Measurements from ENCODE around the gene LAMA5.

LAMA5 gene

GRCh38 chr20:62282877-62283503 lies 84.1 kb downstream of the LAMA5 start:
- DNase-seq (ENCODE audit: low read depth), result no peak
- no peak for TF ChIP-seq CTCF (conservative IDR thresholded peaks at IDR 0.05; ENCODE audit: low read length)
- H3K4me3 ChIP-seq (ENCODE audit: low read length), result no peak overlapping the region

DNA sequence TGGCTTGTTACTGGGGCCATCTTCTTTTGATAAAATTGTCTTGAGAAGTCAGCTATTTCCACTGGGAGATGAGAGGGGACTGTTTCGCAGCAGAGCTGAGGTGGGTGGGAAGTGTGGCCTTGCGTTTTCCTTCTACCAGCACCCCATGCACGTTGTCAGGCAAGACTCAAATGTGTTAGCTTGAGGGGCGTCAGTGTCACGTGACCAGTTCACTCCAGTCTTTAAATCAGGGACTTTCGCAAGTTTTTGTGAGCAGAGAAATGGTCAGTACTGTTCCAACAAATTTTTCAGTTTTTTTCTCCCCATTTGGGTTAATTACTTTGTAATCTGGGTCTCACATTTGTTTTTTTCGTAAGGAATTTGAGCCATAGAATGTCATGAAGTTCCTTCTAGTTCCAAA lies 85.0 kb downstream of the LAMA5 start:
- TF ChIP-seq CTCF (conservative IDR thresholded peaks at IDR 0.05; ENCODE audit: low read length), result no peak
- H3K4me3 ChIP-seq (ENCODE audit: low read length), result no peak overlapping the region
- no peak for DNase-seq (ENCODE audit: low read depth)

GRCh38 chr20:62281161-62281933 lies 85.8 kb downstream of the LAMA5 start:
- H3K4me3 ChIP-seq (ENCODE audit: low read length), result no peak overlapping the region
- no peak for DNase-seq (ENCODE audit: low read depth)
- TF ChIP-seq CTCF (conservative IDR thresholded peaks at IDR 0.05; ENCODE audit: low read length), result no peak

DNA sequence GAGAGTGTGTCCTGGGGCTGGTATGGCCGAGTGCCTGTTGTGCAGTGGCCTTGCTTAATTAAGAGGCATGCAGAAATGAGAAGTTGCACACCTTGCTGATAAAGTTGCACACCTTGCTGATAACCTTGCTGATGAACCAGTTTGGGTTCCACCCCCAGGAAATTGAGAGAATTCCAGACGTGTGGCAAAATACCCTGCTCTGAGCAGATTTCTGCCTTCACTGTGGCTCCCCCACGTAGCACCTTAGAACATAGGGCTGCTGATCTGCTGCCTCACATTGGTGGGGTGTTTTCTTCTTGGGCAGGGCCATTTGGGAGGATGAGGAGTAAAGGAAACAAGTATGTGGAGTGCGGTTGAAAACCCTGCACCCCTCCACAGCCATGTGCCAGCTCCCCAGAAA lies 86.8 kb downstream of the LAMA5 start:
- H3K4me3 ChIP-seq (ENCODE audit: low read length), result no peak overlapping the region
- no peak for DNase-seq (ENCODE audit: low read depth)
- TF ChIP-seq CTCF (conservative IDR thresholded peaks at IDR 0.05; ENCODE audit: low read length), result no peak

DNA sequence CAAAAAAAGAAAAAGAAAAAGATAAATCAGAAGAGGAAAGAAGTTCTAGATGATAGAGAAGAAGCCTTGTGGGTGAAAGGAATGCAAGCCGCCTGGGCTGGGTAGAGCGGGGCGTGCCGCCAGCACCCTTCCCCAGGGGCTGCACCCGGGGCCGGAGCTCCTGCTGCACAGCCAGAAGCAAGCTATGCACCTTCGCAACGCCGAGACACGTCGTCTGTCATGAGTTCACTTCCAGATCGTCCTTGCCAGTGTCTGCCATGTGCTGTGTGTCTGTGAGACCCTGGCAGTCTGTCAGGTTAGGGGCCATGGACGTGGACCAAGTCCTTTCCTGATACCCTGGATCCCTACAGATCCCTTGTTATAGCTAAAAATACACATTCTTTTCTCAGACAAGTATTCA lies 89.9 kb downstream of the LAMA5 start:
- TF ChIP-seq CTCF (conservative IDR thresholded peaks at IDR 0.05; ENCODE audit: low read length), result no peak
- DNase-seq (ENCODE audit: low read depth), result no peak

GRCh38 chr20:62276439-62276838 lies 90.7 kb downstream of the LAMA5 start:
- TF ChIP-seq CTCF (conservative IDR thresholded peaks at IDR 0.05; ENCODE audit: low read length), result no peak
- no peak for DNase-seq (ENCODE audit: low read depth)
- no peak overlapping the region for H3K4me3 ChIP-seq (ENCODE audit: low read length)

More for the DNA sequence above, 89.9 kb downstream of the LAMA5 start:
- H3K4me3 ChIP-seq (ENCODE audit: low read length), result no peak overlapping the region

- TF ChIP-seq CTCF (conservative IDR thresholded peaks at IDR 0.05; ENCODE audit: low read length), result no peak
- no peak overlapping the region for H3K4me3 ChIP-seq (ENCODE audit: low read length)
- DNase-seq (ENCODE audit: low read depth), result no peak
Observed at GRCh38 chr20:62275219-62275618, 91.9 kb downstream of the LAMA5 start.
